A673 (cell line): ENCODE measurements around the gene DDX19B. TPM values are rescaled to one million over a fixed set of nuclear protein-coding genes. Genes with fewer than 3 reads are reported as not detected.
"Not testable (repeated sequence)": the region's sequence is repeated elsewhere in the genome, so short reads cannot be mapped to it uniquely, and the experiment has no call there.

ENCODE experiments used
- Bru-seq: library from RNA; stranded (reverse); fragments of 400-500 nt; gene quantifications from one replicate; lab custom pipeline; 2021; lab: Mats Ljungman, UMichigan
- BruChase-seq, 2 experiments: library from RNA; stranded (reverse); fragments of 400-500 nt; gene quantifications; one replicate each; lab custom pipeline; 2021; lab: Mats Ljungman, UMichigan
- BruUV-seq: library from RNA; stranded (reverse); fragments of 400-500 nt; replicated peaks from 2 replicates; lab custom pipeline; 2021; lab: Mats Ljungman, UMichigan
- CTCF ChIA-PET: fragments of 300-600 bp; sonication (Branson Sonifier 250); formaldehyde crosslinking; loops from one replicate; lab custom pipeline; 2022; ENCODE audit warnings: antibody characterized with exemption; lab: Charles Lee
- POLR2A ChIA-PET: fragments of 300-600 bp; sonication (Branson Sonifier 250); formaldehyde crosslinking; loops from one replicate; lab custom pipeline; 2022; ENCODE audit warnings: antibody characterized with exemption; ENCODE audit not compliant: low non-redundant PET; lab: Charles Lee
- DNase-seq: peaks from one replicate; pipeline ENCODE4 v3.0.0-alpha.2; 2015; ENCODE audit warnings: low spot score
- H3K27ac ChIP-seq: fragments of 200-600 bp; sonication (generic); 2 replicates; pipeline ENCODE4 v1.5.1; 2016; ENCODE audit warnings: mixed run types, low read depth, mild to moderate bottlenecking, mixed read lengths, antibody characterized with exemption, low read length; ENCODE audit not compliant: poor library complexity, severe bottlenecking
- H3K27me3 ChIP-seq: fragments of 200-600 bp; sonication (generic); replicated peaks from 2 replicates; pipeline ENCODE4 v1.6.1; 2017; ENCODE audit warnings: mixed run types, low read depth, mild to moderate bottlenecking, mixed read lengths, antibody characterized with exemption, low read length; ENCODE audit not compliant: insufficient read depth, poor library complexity
- H3K36me3 ChIP-seq: fragments of 200-600 bp; sonication (generic); 2 replicates; pipeline ENCODE4 v1.6.1; 2016; ENCODE audit warnings: mixed run types, mild to moderate bottlenecking, mixed read lengths, antibody characterized with exemption, low read length; ENCODE audit not compliant: insufficient read depth, poor library complexity, severe bottlenecking
- H3K4me1 ChIP-seq: fragments of 200-600 bp; sonication (generic); 2 replicates; pipeline ENCODE4 v1.6.1; 2017; ENCODE audit warnings: mixed run types, mild to moderate bottlenecking, mixed read lengths, antibody characterized with exemption, low read length; ENCODE audit not compliant: insufficient read depth, poor library complexity, severe bottlenecking
- H3K4me3 ChIP-seq: fragments of 200-600 bp; sonication (generic); 2 replicates; pipeline ENCODE4 v1.5.1; 2016; ENCODE audit warnings: low read depth, mixed run types, mild to moderate bottlenecking, mixed read lengths, low read length; ENCODE audit not compliant: poor library complexity, severe bottlenecking
- H3K9me3 ChIP-seq: fragments of 200-600 bp; sonication (generic); 2 replicates; pipeline ENCODE4 v1.6.1; 2016; ENCODE audit warnings: mixed run types, low read depth, mild to moderate bottlenecking, mixed read lengths, antibody characterized with exemption, low read length; ENCODE audit not compliant: poor library complexity, severe bottlenecking
- CTCF ChIP-seq: fragments of 300-800, 200-600 bp; sonication (generic); conservative IDR thresholded peaks from 2 replicates; pipeline ENCODE4 v1.5.1; 2017; ENCODE audit warnings: low read depth, mild to moderate bottlenecking, antibody characterized with exemption, low read length, moderate library complexity, mixed read lengths
- EZH2 ChIP-seq: fragments of 200-600 bp; sonication (generic); IDR thresholded peaks from 2 replicates; pipeline ENCODE4 v1.6.1; 2017; ENCODE audit warnings: borderline replicate concordance, low read depth, mild to moderate bottlenecking, mixed read lengths, antibody characterized with exemption, low read length; ENCODE audit not compliant: poor library complexity, severe bottlenecking
- intact Hi-C: fragments of 100-400 bp; cut with micrococcal nuclease; formaldehyde crosslinking; loops from one replicate; pipeline ENCODE4 v1.10.0; 2022; ENCODE audit not compliant: unreplicated experiment
- long read RNA-seq: library from polyadenylated mRNA; stranded (forward); transcript quantifications from one replicate; pipeline ENCODE4 v2.0.0, GENCODE V29; 2022
- total RNA-seq: library from RNA; stranded (reverse); gene quantifications from 2 replicates; pipeline ENCODE4 v1.2.3, GENCODE V29; 2021

The DDX19B gene
- total RNA-seq (37.6 and 41.8 TPM in 2 replicates), Bru-seq, nascent RNA (percentile 56 among the genes with signal in this experiment), BruChase-seq, experiment 1, labeled RNA remaining after a 2-hour chase (percentile 62 among the genes with signal in this experiment), BruChase-seq, experiment 2, labeled RNA remaining after a 6-hour chase (percentile 68 among the genes with signal in this experiment)
- long read RNA-seq, transcript DDX19B-203 (10 exons, 1,717 nt), result minor isoform, 14 of 113 reads
- long read RNA-seq, transcript DDX19B-201 (12 exons, 3,386 nt), result major isoform, 73 of 113 reads
- long read RNA-seq, partial matches to known transcripts, result 5 of 113 reads
- long read RNA-seq, other reads (novel, unspliced or antisense), result 20 of 113 reads

- Histone ChIP-seq H3K9me3 (peaks cover 8% of the 10 kb centered on the region), H3K36me3 (no peaks in the 10 kb centered on the region), H3K4me1 (peaks cover 4% of the 10 kb centered on the region), H3K27ac (peak within 1 kb of the TSS; percentile 81), H3K27me3 (no peaks in the 10 kb centered on the region), H3K4me3 (peak within 1 kb of the TSS; percentile 78)
- BruUV-seq, result TSS peak; percentile 53
- ChIA-PET POLR2A (interaction anchor here (0.5 to 1.0 kb wide), 2 partner anchors 10 to 45 kb away, joined by 3 read pairs; partner anchors contain the start of gene AARS1), CTCF (no interaction called here)
- intact Hi-C loops, result no loop called here
- TF ChIP-seq CTCF (no peak), EZH2 (no peak)
- peak; percentile 60 for DNase-seq
These were observed at the start of gene DDX19B for GRCh38 chr16:70298988-70299938. DDX19B (plus strand) TSS chr16:70299186; CDS start chr16:70299298, 112 bp downstream.

GRCh38 chr16:70249697-70250096, 49.3 kb upstream of the DDX19B start:
- BruUV-seq, POLR2A ChIA-PET, DNase-seq, H3K9me3 ChIP-seq, H3K4me1 ChIP-seq, intact Hi-C loops, H3K27ac ChIP-seq, H3K27me3 ChIP-seq, CTCF ChIA-PET: not testable (repeated sequence)
- Histone ChIP-seq H3K36me3 (peaks cover 40% of the 10 kb centered on the region), H3K4me3 (peak overlapping the region; percentile 23)

- CTCF ChIA-PET, result no interaction called here
- DNase-seq, result peak; percentile 70
- Histone ChIP-seq H3K9me3 (no peaks in the 10 kb centered on the region), H3K4me3 (peak overlapping the region; percentile 83), H3K27ac (peak overlapping the region; percentile 71), H3K27me3 (no peaks in the 10 kb centered on the region), H3K36me3 (peaks cover 53% of the 10 kb centered on the region), H3K4me1 (peaks cover 8% of the 10 kb centered on the region)
- POLR2A ChIA-PET, result no interaction called here
- no TSS peak for BruUV-seq
- TF ChIP-seq EZH2 (no peak), CTCF (no peak)
- intact Hi-C loops, result no loop called here
These were observed 48.0 kb upstream of the DDX19B start for GRCh38 chr16:70250748-70251628.
